Calu3 (cell line): ENCODE results near the gene CHMP1B. TPM values are rescaled to one million over a fixed set of nuclear protein-coding genes. Genes with fewer than 3 reads are reported as not detected.

Experiments
- BruUV-seq: library from RNA; stranded (reverse); fragments of 400-500 nt; replicated peaks from 2 replicates; lab custom pipeline; 2021; lab: Mats Ljungman, UMichigan
- CTCF ChIA-PET: fragments of 300-600 bp; sonication (Branson Sonifier 250); formaldehyde crosslinking; loops from one replicate; lab custom pipeline; 2022; ENCODE audit warnings: antibody characterized with exemption; lab: Charles Lee
- DNase-seq: peaks from one replicate; pipeline ENCODE4 v3.0.0; 2022
- H3K27ac Mint-ChIP-seq: one replicate; pipeline ENCODE4 v1.8.0; 2022; ENCODE audit warnings: mixed read lengths; ENCODE audit not compliant: unreplicated experiment
- H3K27me3 Mint-ChIP-seq: one replicate; pipeline ENCODE4 v1.8.0; 2022; ENCODE audit warnings: mixed read lengths; ENCODE audit not compliant: unreplicated experiment
- H3K36me3 Mint-ChIP-seq: one replicate; pipeline ENCODE4 v1.8.0; 2022; ENCODE audit warnings: mild to moderate bottlenecking, moderate library complexity, mixed read lengths; ENCODE audit not compliant: insufficient read depth, unreplicated experiment
- H3K4me1 Mint-ChIP-seq: one replicate; pipeline ENCODE4 v1.8.0; 2022; ENCODE audit warnings: mild to moderate bottlenecking, low read depth, mixed read lengths; ENCODE audit not compliant: unreplicated experiment
- H3K4me3 Mint-ChIP-seq: one replicate; pipeline ENCODE4 v1.8.0; 2022; ENCODE audit warnings: mild to moderate bottlenecking, low read depth, moderate library complexity, mixed read lengths; ENCODE audit not compliant: unreplicated experiment
- H3K9me3 Mint-ChIP-seq: one replicate; pipeline ENCODE4 v1.8.0; 2022; ENCODE audit warnings: low read depth, mixed read lengths; ENCODE audit not compliant: unreplicated experiment
- CTCF ChIP-seq: fragments of 200-600 bp; IDR thresholded peaks from one replicate; pipeline ENCODE4 v1.8.0; 2022; ENCODE audit warnings: antibody characterized with exemption; ENCODE audit not compliant: unreplicated experiment
- intact Hi-C: fragments of 100-400 bp; cut with micrococcal nuclease; formaldehyde crosslinking; loops from one replicate; pipeline ENCODE4 v1.10.0; 2022; ENCODE audit not compliant: unreplicated experiment
- total RNA-seq: library from RNA; stranded (reverse); gene quantifications from 2 replicates; pipeline ENCODE4 v1.2.3, GENCODE V29; 2022

The CHMP1B gene
- total RNA-seq, 1 experiment from 2014 or later = 44.4 TPM

- H3K27ac Mint-ChIP-seq = no peak overlapping the region
Measured at GRCh38 chr18:11845654-11846053, 5.6 kb upstream of the CHMP1B start.

GRCh38 chr18:11847811-11848210 lies 3.4 kb upstream of the CHMP1B start:
- Mint-ChIP-seq H3K4me1 (peaks cover 17% of the 10 kb centered on the region), H3K27me3 (no peaks in the 10 kb centered on the region), H3K4me3 (no peak overlapping the region), H3K9me3 (no peaks in the 10 kb centered on the region), H3K27ac (no peak overlapping the region), H3K36me3 (peaks cover 32% of the 10 kb centered on the region)
- DNase-seq = no peak
- intact Hi-C loops = no loop called here
- CTCF ChIA-PET = no interaction called here
- TF ChIP-seq CTCF = no peak
- BruUV-seq = no TSS peak

More at GRCh38 chr18:11845654-11846053, 5.6 kb upstream of the CHMP1B start:
- Mint-ChIP-seq H3K4me3 (no peak overlapping the region), H3K9me3 (no peaks in the 10 kb centered on the region), H3K4me1 (peaks cover 17% of the 10 kb centered on the region), H3K27me3 (no peaks in the 10 kb centered on the region), H3K36me3 (peaks cover 10% of the 10 kb centered on the region)
- CTCF ChIA-PET = no interaction called here
- no TSS peak for BruUV-seq
- TF ChIP-seq CTCF = no peak
- no peak for DNase-seq
- intact Hi-C loops = no loop called here

GRCh38 chr18:11849279-11849678 lies 1.9 kb upstream of the CHMP1B start:
- peak overlapping the region; percentile 88 for H3K4me3 Mint-ChIP-seq
- intact Hi-C loops = no loop called here
- peaks cover 44% of the 10 kb centered on the region for H3K36me3 Mint-ChIP-seq
- CTCF ChIA-PET = no interaction called here
- no peaks in the 10 kb centered on the region for H3K27me3 Mint-ChIP-seq
- DNase-seq = no peak
- H3K27ac Mint-ChIP-seq = peak overlapping the region; percentile 96
- H3K4me1 Mint-ChIP-seq = peaks cover 17% of the 10 kb centered on the region
- no peaks in the 10 kb centered on the region for H3K9me3 Mint-ChIP-seq
- no TSS peak for BruUV-seq
- no peak for TF ChIP-seq CTCF

- peak; percentile 79 for DNase-seq
- TF ChIP-seq CTCF = no peak
- peaks cover 17% of the 10 kb centered on the region for H3K4me1 Mint-ChIP-seq
- H3K4me3 Mint-ChIP-seq = peak overlapping the region; percentile 88
- H3K27ac Mint-ChIP-seq = peak overlapping the region; percentile 96
- no TSS peak for BruUV-seq
- H3K36me3 Mint-ChIP-seq = peaks cover 47% of the 10 kb centered on the region
- no peaks in the 10 kb centered on the region for H3K9me3 Mint-ChIP-seq
- no peaks in the 10 kb centered on the region for H3K27me3 Mint-ChIP-seq
- CTCF ChIA-PET = no interaction called here
- intact Hi-C loops = loop anchor here (2.0 to 10.0 kb wide), 2 partner anchors 59 to 135 kb away; partner anchors contain the start of genes IMPA2 and MPPE1
Measured at GRCh38 chr18:11849841-11850634, 1.2 kb upstream of the CHMP1B start.
